Activated CD8-positive, alpha-beta T cell treated with anti-CD3 and anti-CD28 coated beads, Interleukin-2, amount 10 ng/mL, durations not matched to agents 7 days and 5 days (primary cell): ENCODE data around the gene ZSCAN12. TPM values are rescaled to one million over a fixed set of nuclear protein-coding genes. Genes with fewer than 3 reads are reported as not detected.

Source experiments
- ATAC-seq: fragments of 150-1000 bp; cut with Tn5 transposase; one replicate; pipeline ENCODE4 v1.10.0; 2021; ENCODE audit warnings: moderate library complexity
- CTCF ChIA-PET: fragments of 350-600 bp; sonication (Branson Sonifier 250); formaldehyde crosslinking; loops from one replicate; lab custom pipeline; 2021; ENCODE audit warnings: antibody characterized with exemption; lab: Charles Lee
- POLR2A ChIA-PET: fragments of 350-600 bp; sonication (Branson Sonifier 250); formaldehyde crosslinking; loops from one replicate; lab custom pipeline; 2021; ENCODE audit warnings: antibody characterized with exemption; lab: Charles Lee
- DNase-seq: peaks from one replicate; pipeline ENCODE4 v3.0.0-alpha.2; 2020
- H3K27ac Mint-ChIP-seq: one replicate; pipeline ENCODE4 v1.8.0; 2021; ENCODE audit warnings: mild to moderate bottlenecking, mixed read lengths
- H3K27me3 Mint-ChIP-seq: one replicate; pipeline ENCODE4 v1.8.0; 2021; ENCODE audit warnings: low read depth, mixed read lengths
- H3K36me3 Mint-ChIP-seq: one replicate; pipeline ENCODE4 v1.8.0; 2021; ENCODE audit warnings: low read depth, mixed read lengths
- H3K4me1 Mint-ChIP-seq: one replicate; pipeline ENCODE4 v1.8.0; 2021; ENCODE audit warnings: low read depth, mixed read lengths
- H3K4me3 Mint-ChIP-seq: one replicate; pipeline ENCODE4 v1.8.0; 2021; ENCODE audit warnings: mild to moderate bottlenecking, mixed read lengths
- H3K9me3 Mint-ChIP-seq: one replicate; pipeline ENCODE4 v1.8.0; 2022; ENCODE audit warnings: mixed read lengths; ENCODE audit not compliant: insufficient read depth
- total RNA-seq, 2 experiments: library from RNA; stranded (reverse); gene quantifications; one replicate each; pipeline ENCODE4 v1.2.3, GENCODE V29; 2021

The ZSCAN12 gene
- total RNA-seq, 2 experiments from 2014 or later, result 10.8 to 11.4 TPM

- H3K4me3 Mint-ChIP-seq, result no peak overlapping the region
- ChIA-PET CTCF (interaction anchor here (1.0 to 3.3 kb wide), 9 partner anchors 17 to 459 kb away, joined by 3 to 44 read pairs (median 13); partner anchors contain the start of genes PGBD1 and ZKSCAN8), POLR2A (no interaction called here)
- H3K27ac Mint-ChIP-seq, result no peak overlapping the region
- peaks cover 46% of the 10 kb centered on the region for H3K4me1 Mint-ChIP-seq
- H3K36me3 Mint-ChIP-seq, result peaks cover 20% of the 10 kb centered on the region
- H3K9me3 Mint-ChIP-seq, result peaks cover 6% of the 10 kb centered on the region
- DNase-seq, result no peak
- no peaks in the 10 kb centered on the region for H3K27me3 Mint-ChIP-seq
- no peak for ATAC-seq
Measured at GRCh38 chr6:28353981-28354676, 45.4 kb downstream of the ZSCAN12 start.

GRCh38 chr6:28353356-28353755 lies 46.2 kb downstream of the ZSCAN12 start:
- peaks cover 20% of the 10 kb centered on the region for H3K36me3 Mint-ChIP-seq
- ATAC-seq, result no peak
- CTCF ChIA-PET, result no interaction called here
- no peak overlapping the region for H3K27ac Mint-ChIP-seq
- H3K27me3 Mint-ChIP-seq, result peaks cover 2% of the 10 kb centered on the region
- H3K9me3 Mint-ChIP-seq, result peaks cover 6% of the 10 kb centered on the region
- POLR2A ChIA-PET, result no interaction called here
- H3K4me3 Mint-ChIP-seq, result no peak overlapping the region
- no peak for DNase-seq
- H3K4me1 Mint-ChIP-seq, result peaks cover 46% of the 10 kb centered on the region

- ATAC-seq (no peak), DNase-seq (no peak)
- CTCF ChIA-PET, result interaction anchor here (0.9 to 1.2 kb wide), 2 partner anchors 83 to 91 kb away, joined by 3 to 4 read pairs; no protein-coding TSS in a partner anchor
- Mint-ChIP-seq H3K36me3 (peaks cover 20% of the 10 kb centered on the region), H3K4me3 (peak overlapping the region; percentile 24), H3K4me1 (peaks cover 40% of the 10 kb centered on the region), H3K9me3 (peaks cover 6% of the 10 kb centered on the region), H3K27ac (no peak overlapping the region), H3K27me3 (peaks cover 12% of the 10 kb centered on the region)
- POLR2A ChIA-PET, result interaction anchor here (1.6 kb wide), 1 partner anchor 215 kb away, joined by 5 read pairs; no protein-coding TSS in a partner anchor
Measured at GRCh38 chr6:28351493-28351925, 48.0 kb downstream of the ZSCAN12 start.

GRCh38 chr6:28351087-28351486 lies 48.5 kb downstream of the ZSCAN12 start:
- H3K27me3 Mint-ChIP-seq, result peaks cover 13% of the 10 kb centered on the region
- peaks cover 20% of the 10 kb centered on the region for H3K36me3 Mint-ChIP-seq
- DNase-seq, result no peak
- POLR2A ChIA-PET, result interaction anchor here (1.0 to 1.6 kb wide), 2 partner anchors 214 to 458 kb away, joined by 3 to 5 read pairs; a partner anchor contains a TSS
- H3K27ac Mint-ChIP-seq, result no peak overlapping the region
- ATAC-seq, result no peak
- H3K9me3 Mint-ChIP-seq, result peaks cover 6% of the 10 kb centered on the region
- H3K4me1 Mint-ChIP-seq, result peaks cover 36% of the 10 kb centered on the region
- peak overlapping the region; percentile 94 for H3K4me3 Mint-ChIP-seq
- CTCF ChIA-PET, result interaction anchor here (1.0 to 1.2 kb wide), 2 partner anchors 15 to 83 kb away, joined by 3 to 5 read pairs; partner anchors contain the start of gene ZSCAN31

- peaks cover 6% of the 10 kb centered on the region for H3K9me3 Mint-ChIP-seq
- peak; percentile 100 for ATAC-seq
- peaks cover 20% of the 10 kb centered on the region for H3K36me3 Mint-ChIP-seq
- CTCF ChIA-PET, result interaction anchor here (1.0 to 1.5 kb wide), 3 partner anchors 14 to 192 kb away, joined by 3 to 6 read pairs (median 5); partner anchors contain the start of genes ZSCAN26 and ZSCAN31
- peak within 1 kb of the TSS; percentile 95 for H3K27ac Mint-ChIP-seq
- H3K4me1 Mint-ChIP-seq, result peaks cover 27% of the 10 kb centered on the region
- POLR2A ChIA-PET, result interaction anchor here (0.6 to 1.6 kb wide), 7 partner anchors 14 to 477 kb away, joined by 3 to 5 read pairs (median 3); partner anchors contain the start of genes ZSCAN26 and ZSCAN31
- DNase-seq, result peak; percentile 94
- H3K4me3 Mint-ChIP-seq, result peak within 1 kb of the TSS; percentile 94
- peaks cover 22% of the 10 kb centered on the region for H3K27me3 Mint-ChIP-seq
Measured at GRCh38 chr6:28349892-28350737, 49.4 kb downstream of the ZSCAN12 start, which contains the start of gene ZKSCAN3. ZKSCAN3 (plus strand) TSS chr6:28349947; CDS start chr6:28359587, 9,640 bp downstream.

GRCh38 chr6:28349344-28349891 lies 50.1 kb downstream of the ZSCAN12 start:
- DNase-seq, result no peak
- H3K4me1 Mint-ChIP-seq, result peaks cover 27% of the 10 kb centered on the region
- POLR2A ChIA-PET, result interaction anchor here (0.6 to 1.2 kb wide), 5 partner anchors 13 to 476 kb away, joined by 3 to 4 read pairs (median 3); partner anchors contain the start of genes ZSCAN26 and ZSCAN31
- CTCF ChIA-PET, result interaction anchor here (1.0 to 1.5 kb wide), 2 partner anchors 82 to 193 kb away, joined by 3 to 6 read pairs; partner anchors contain the start of gene ZSCAN26
- H3K27me3 Mint-ChIP-seq, result peaks cover 23% of the 10 kb centered on the region
- no peak for ATAC-seq
- H3K27ac Mint-ChIP-seq, result peak overlapping the region; percentile 95
- H3K9me3 Mint-ChIP-seq, result peaks cover 6% of the 10 kb centered on the region
- peaks cover 17% of the 10 kb centered on the region for H3K36me3 Mint-ChIP-seq
- H3K4me3 Mint-ChIP-seq, result peak overlapping the region; percentile 94

- DNase-seq, result no peak
- peaks cover 5% of the 10 kb centered on the region for H3K36me3 Mint-ChIP-seq
- peaks cover 21% of the 10 kb centered on the region for H3K4me1 Mint-ChIP-seq
- H3K9me3 Mint-ChIP-seq, result peaks cover 8% of the 10 kb centered on the region
- ATAC-seq, result no peak
- CTCF ChIA-PET, result interaction anchor here (1.4 to 2.3 kb wide), 2 partner anchors 9 to 64 kb away, joined by 3 to 10 read pairs; no protein-coding TSS in a partner anchor
- no peak overlapping the region for H3K27ac Mint-ChIP-seq
- POLR2A ChIA-PET, result no interaction called here
- no peak overlapping the region for H3K4me3 Mint-ChIP-seq
- H3K27me3 Mint-ChIP-seq, result peaks cover 29% of the 10 kb centered on the region
Measured at GRCh38 chr6:28347119-28347518, 52.4 kb downstream of the ZSCAN12 start.

GRCh38 chr6:28345201-28345600 lies 54.3 kb downstream of the ZSCAN12 start:
- H3K4me1 Mint-ChIP-seq, result peaks cover 9% of the 10 kb centered on the region
- H3K4me3 Mint-ChIP-seq, result no peak overlapping the region
- no peak for DNase-seq
- ChIA-PET CTCF (interaction anchor here (2.0 kb wide), 1 partner anchor 11 kb away, joined by 5 read pairs; no protein-coding TSS in a partner anchor), POLR2A (no interaction called here)
- H3K27ac Mint-ChIP-seq, result no peak overlapping the region
- no peak for ATAC-seq
- H3K27me3 Mint-ChIP-seq, result peaks cover 29% of the 10 kb centered on the region
- H3K36me3 Mint-ChIP-seq, result peaks cover 5% of the 10 kb centered on the region
- peaks cover 13% of the 10 kb centered on the region for H3K9me3 Mint-ChIP-seq

- Mint-ChIP-seq H3K9me3 (peaks cover 20% of the 10 kb centered on the region), H3K4me3 (no peak overlapping the region), H3K4me1 (peaks cover 4% of the 10 kb centered on the region), H3K27me3 (peaks cover 29% of the 10 kb centered on the region), H3K27ac (no peak overlapping the region), H3K36me3 (peaks cover 12% of the 10 kb centered on the region)
- ChIA-PET POLR2A (no interaction called here), CTCF (interaction anchor here (2.0 kb wide), 1 partner anchor 12 kb away, joined by 5 read pairs; no protein-coding TSS in a partner anchor)
- no peak for DNase-seq
- ATAC-seq, result no peak
Measured at GRCh38 chr6:28343898-28344677, 55.5 kb downstream of the ZSCAN12 start.

GRCh38 chr6:28340310-28341095 lies 59.0 kb downstream of the ZSCAN12 start:
- ChIA-PET POLR2A (no interaction called here), CTCF (interaction anchor here (1.1 kb wide), 1 partner anchor 15 kb away, joined by 3 read pairs; no protein-coding TSS in a partner anchor)
- H3K36me3 Mint-ChIP-seq, result peaks cover 12% of the 10 kb centered on the region
- peaks cover 20% of the 10 kb centered on the region for H3K9me3 Mint-ChIP-seq
- H3K27ac Mint-ChIP-seq, result no peak overlapping the region
- ATAC-seq (no peak), DNase-seq (no peak)
- no peak overlapping the region for H3K4me3 Mint-ChIP-seq
- peaks cover 11% of the 10 kb centered on the region for H3K27me3 Mint-ChIP-seq
- peaks cover 4% of the 10 kb centered on the region for H3K4me1 Mint-ChIP-seq
